ENCODE data around the gene LMAN1. TPM values are rescaled to one million over a fixed set of nuclear protein-coding genes. Genes with fewer than 3 reads are reported as not detected.

The LMAN1 gene
- total and polyA plus RNA-seq, 2 of the 13 experiments (the other 11 are each of a cell fraction or from before 2014, with no cell fraction given), result 127 to 131 TPM

GRCh38 chr18:59303656-59304195, 55.3 kb downstream of the LMAN1 start (continued):
- TF ChIP-seq, protein P1, sequence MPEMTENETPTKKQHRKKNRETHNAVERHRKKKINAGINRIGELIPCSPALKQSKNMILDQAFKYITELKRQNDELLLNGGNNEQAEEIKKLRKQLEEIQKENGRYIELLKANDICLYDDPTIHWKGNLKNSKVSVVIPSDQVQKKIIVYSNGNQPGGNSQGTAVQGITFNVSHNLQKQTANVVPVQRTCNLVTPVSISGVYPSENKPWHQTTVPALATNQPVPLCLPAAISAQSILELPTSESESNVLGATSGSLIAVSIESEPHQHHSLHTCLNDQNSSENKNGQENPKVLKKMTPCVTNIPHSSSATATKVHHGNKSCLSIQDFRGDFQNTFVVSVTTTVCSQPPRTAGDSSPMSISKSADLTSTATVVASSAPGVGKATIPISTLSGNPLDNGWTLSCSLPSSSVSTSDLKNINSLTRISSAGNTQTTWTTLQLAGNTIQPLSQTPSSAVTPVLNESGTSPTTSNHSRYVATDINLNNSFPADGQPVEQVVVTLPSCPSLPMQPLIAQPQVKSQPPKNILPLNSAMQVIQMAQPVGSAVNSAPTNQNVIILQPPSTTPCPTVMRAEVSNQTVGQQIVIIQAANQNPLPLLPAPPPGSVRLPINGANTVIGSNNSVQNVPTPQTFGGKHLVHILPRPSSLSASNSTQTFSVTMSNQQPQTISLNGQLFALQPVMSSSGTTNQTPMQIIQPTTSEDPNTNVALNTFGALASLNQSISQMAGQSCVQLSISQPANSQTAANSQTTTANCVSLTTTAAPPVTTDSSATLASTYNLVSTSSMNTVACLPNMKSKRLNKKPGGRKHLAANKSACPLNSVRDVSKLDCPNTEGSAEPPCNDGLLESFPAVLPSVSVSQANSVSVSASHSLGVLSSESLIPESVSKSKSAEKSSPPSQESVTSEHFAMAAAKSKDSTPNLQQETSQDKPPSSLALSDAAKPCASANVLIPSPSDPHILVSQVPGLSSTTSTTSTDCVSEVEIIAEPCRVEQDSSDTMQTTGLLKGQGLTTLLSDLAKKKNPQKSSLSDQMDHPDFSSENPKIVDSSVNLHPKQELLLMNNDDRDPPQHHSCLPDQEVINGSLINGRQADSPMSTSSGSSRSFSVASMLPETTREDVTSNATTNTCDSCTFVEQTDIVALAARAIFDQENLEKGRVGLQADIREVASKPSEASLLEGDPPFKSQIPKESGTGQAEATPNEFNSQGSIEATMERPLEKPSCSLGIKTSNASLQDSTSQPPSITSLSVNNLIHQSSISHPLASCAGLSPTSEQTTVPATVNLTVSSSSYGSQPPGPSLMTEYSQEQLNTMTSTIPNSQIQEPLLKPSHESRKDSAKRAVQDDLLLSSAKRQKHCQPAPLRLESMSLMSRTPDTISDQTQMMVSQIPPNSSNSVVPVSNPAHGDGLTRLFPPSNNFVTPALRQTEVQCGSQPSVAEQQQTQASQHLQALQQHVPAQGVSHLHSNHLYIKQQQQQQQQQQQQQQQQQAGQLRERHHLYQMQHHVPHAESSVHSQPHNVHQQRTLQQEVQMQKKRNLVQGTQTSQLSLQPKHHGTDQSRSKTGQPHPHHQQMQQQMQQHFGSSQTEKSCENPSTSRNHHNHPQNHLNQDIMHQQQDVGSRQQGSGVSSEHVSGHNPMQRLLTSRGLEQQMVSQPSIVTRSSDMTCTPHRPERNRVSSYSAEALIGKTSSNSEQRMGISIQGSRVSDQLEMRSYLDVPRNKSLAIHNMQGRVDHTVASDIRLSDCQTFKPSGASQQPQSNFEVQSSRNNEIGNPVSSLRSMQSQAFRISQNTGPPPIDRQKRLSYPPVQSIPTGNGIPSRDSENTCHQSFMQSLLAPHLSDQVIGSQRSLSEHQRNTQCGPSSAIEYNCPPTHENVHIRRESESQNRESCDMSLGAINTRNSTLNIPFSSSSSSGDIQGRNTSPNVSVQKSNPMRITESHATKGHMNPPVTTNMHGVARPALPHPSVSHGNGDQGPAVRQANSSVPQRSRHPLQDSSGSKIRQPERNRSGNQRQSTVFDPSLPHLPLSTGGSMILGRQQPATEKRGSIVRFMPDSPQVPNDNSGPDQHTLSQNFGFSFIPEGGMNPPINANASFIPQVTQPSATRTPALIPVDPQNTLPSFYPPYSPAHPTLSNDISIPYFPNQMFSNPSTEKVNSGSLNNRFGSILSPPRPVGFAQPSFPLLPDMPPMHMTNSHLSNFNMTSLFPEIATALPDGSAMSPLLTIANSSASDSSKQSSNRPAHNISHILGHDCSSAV (CRISPR knock-in tag; IDR thresholded peaks at IDR 0.05; ENCODE audit: borderline replicate concordance), result no peak
- no peak for TF ChIP-seq SP4 (CRISPR knock-in tag; IDR thresholded peaks at IDR 0.05)
- no peak for TF ChIP-seq ZNF550 (CRISPR knock-in tag; IDR thresholded peaks at IDR 0.05; ENCODE audit: borderline replicate concordance)
- TF ChIP-seq FOXP4 (CRISPR knock-in tag; IDR thresholded peaks at IDR 0.05), result no peak
- TF ChIP-seq ZNF329 (CRISPR knock-in tag; IDR thresholded peaks at IDR 0.05; ENCODE audit: low read depth), result no peak
- TF ChIP-seq ZNF614 (CRISPR knock-in tag; IDR thresholded peaks at IDR 0.05; ENCODE audit: borderline replicate concordance), result no peak
